ENCODE data around the gene SLC6A2. TPM values are rescaled to one million over a fixed set of nuclear protein-coding genes. Genes with fewer than 3 reads are reported as not detected.

The SLC6A2 gene
- total and polyA plus RNA-seq, 2 experiments from 2014 or later, result 0.35 to 0.39 TPM

DNA sequence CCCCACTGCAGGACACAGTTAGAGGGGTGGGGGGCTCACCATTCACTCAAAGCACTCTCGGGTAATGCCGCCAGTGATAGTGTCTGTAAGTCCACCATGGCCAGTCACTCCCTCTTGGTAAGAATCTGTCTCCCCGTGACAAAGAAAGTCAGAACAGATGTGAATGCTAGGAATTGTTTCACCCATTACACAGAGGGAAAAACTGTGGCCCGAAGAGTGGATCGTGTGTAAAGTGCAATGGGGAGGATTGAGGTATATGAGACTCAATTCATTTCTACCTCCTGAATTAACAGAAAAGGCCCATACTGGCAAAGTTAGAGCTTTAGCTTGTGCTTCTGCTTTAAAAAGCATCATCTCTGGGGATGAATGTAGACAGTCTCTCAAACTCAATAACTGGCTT is 17.5 kb upstream of the SLC6A2 start:
- TF ChIP-seq, protein P1, sequence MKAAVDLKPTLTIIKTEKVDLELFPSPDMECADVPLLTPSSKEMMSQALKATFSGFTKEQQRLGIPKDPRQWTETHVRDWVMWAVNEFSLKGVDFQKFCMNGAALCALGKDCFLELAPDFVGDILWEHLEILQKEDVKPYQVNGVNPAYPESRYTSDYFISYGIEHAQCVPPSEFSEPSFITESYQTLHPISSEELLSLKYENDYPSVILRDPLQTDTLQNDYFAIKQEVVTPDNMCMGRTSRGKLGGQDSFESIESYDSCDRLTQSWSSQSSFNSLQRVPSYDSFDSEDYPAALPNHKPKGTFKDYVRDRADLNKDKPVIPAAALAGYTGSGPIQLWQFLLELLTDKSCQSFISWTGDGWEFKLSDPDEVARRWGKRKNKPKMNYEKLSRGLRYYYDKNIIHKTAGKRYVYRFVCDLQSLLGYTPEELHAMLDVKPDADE (IDR thresholded peaks at IDR 0.05), result no peak
- TF ChIP-seq STAT1 (IDR thresholded peaks at IDR 0.05; ENCODE audit: unreplicated experiment) (no peak), POLR2AphosphoS5 (IDR thresholded peaks at IDR 0.05; ENCODE audit: low read depth) (no peak), CREB1 (CRISPR knock-in tag; IDR thresholded peaks at IDR 0.05; ENCODE audit: low read depth) (no peak), EZH2 (IDR thresholded peaks at IDR 0.05; ENCODE audit: low read depth, unreplicated experiment) (no peak), NANOG (IDR thresholded peaks at IDR 0.05; ENCODE audit: borderline replicate concordance) (no peak)
- TF ChIP-seq, protein P2, sequence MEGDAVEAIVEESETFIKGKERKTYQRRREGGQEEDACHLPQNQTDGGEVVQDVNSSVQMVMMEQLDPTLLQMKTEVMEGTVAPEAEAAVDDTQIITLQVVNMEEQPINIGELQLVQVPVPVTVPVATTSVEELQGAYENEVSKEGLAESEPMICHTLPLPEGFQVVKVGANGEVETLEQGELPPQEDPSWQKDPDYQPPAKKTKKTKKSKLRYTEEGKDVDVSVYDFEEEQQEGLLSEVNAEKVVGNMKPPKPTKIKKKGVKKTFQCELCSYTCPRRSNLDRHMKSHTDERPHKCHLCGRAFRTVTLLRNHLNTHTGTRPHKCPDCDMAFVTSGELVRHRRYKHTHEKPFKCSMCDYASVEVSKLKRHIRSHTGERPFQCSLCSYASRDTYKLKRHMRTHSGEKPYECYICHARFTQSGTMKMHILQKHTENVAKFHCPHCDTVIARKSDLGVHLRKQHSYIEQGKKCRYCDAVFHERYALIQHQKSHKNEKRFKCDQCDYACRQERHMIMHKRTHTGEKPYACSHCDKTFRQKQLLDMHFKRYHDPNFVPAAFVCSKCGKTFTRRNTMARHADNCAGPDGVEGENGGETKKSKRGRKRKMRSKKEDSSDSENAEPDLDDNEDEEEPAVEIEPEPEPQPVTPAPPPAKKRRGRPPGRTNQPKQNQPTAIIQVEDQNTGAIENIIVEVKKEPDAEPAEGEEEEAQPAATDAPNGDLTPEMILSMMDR (conservative IDR thresholded peaks at IDR 0.05; ENCODE audit: low read depth in 2 of 2), result no peak
- TF ChIP-seq, protein P3, sequence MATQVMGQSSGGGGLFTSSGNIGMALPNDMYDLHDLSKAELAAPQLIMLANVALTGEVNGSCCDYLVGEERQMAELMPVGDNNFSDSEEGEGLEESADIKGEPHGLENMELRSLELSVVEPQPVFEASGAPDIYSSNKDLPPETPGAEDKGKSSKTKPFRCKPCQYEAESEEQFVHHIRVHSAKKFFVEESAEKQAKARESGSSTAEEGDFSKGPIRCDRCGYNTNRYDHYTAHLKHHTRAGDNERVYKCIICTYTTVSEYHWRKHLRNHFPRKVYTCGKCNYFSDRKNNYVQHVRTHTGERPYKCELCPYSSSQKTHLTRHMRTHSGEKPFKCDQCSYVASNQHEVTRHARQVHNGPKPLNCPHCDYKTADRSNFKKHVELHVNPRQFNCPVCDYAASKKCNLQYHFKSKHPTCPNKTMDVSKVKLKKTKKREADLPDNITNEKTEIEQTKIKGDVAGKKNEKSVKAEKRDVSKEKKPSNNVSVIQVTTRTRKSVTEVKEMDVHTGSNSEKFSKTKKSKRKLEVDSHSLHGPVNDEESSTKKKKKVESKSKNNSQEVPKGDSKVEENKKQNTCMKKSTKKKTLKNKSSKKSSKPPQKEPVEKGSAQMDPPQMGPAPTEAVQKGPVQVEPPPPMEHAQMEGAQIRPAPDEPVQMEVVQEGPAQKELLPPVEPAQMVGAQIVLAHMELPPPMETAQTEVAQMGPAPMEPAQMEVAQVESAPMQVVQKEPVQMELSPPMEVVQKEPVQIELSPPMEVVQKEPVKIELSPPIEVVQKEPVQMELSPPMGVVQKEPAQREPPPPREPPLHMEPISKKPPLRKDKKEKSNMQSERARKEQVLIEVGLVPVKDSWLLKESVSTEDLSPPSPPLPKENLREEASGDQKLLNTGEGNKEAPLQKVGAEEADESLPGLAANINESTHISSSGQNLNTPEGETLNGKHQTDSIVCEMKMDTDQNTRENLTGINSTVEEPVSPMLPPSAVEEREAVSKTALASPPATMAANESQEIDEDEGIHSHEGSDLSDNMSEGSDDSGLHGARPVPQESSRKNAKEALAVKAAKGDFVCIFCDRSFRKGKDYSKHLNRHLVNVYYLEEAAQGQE (IDR thresholded peaks at IDR 0.05; ENCODE audit: unreplicated experiment), result no peak
- Histone ChIP-seq H3K4me3 (no peak overlapping the region), H3K27me3 (ENCODE audit: insufficient read depth) (no peaks in the 10 kb centered on the region), H3K79me2 (replicated peaks; ENCODE audit: insufficient read depth) (no peaks in the 10 kb centered on the region), H3K27ac (ENCODE audit: low read depth) (no peak overlapping the region), H3K4me2 (no peak overlapping the region), H3F3A (replicated peaks; ENCODE audit: low read depth) (no peaks in the 10 kb centered on the region), H3K36me3 (ENCODE audit: insufficient read depth) (no peaks in the 10 kb centered on the region; the same call in 1 of the 2 replicates), H3K9me2 (ENCODE audit: insufficient read depth) (peaks cover 5% of the 10 kb centered on the region; the same call in 1 of the 2 replicates), H3K4me1 (ENCODE audit: insufficient read depth) (no peaks in the 10 kb centered on the region), H2AFZ (no peak overlapping the region), H4K20me1 (replicated peaks; ENCODE audit: insufficient read depth) (no peaks in the 10 kb centered on the region)
- Mint-ChIP-seq H3K4me3 (no peak overlapping the region), H3K36me3 (ENCODE audit: low read depth) (no peaks in the 10 kb centered on the region), H3K27ac (no peak overlapping the region), H3K27me3 (ENCODE audit: insufficient read depth, low read depth, poor library complexity) (peaks cover 8% of the 10 kb centered on the region), H3K9me3 (no peaks in the 10 kb centered on the region), H3K4me1 (peaks cover 4% of the 10 kb centered on the region; the same call in 1 of the 3 replicates)
- DNase-seq (ENCODE audit: low spot score), result no peak
- ATAC-seq, result no peak

DNA sequence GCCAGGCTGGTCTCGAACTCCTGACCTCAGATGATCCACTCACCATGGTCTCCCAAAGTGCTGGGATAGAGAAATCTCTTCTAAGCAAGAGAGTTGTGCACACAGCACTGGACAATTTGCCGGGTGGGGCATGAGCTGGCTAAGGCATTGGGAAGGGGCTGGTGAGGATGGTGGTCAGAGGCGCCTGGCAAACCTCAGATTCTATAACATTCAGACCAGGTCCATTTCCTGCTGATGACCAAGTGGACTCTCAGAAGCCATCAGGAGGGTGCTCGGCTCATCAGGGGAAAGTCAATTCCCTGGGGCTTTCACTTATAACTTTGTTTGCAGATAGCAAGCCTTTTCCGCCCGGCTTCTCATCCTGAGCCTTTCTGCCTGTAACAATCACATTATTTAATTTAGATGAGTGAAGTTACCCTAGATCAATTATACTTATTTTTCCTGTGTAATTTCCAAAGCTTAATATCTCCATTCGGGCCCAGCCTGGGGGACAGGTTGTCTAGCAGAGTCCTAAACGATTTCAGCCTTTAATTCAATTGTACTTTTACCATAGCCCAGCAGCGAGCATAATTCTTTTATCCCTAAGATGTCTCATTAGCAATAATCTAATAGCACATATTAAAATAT is 15.0 kb upstream of the SLC6A2 start:
- no peak overlapping the region for H3K4me3 ChIP-seq
- no peaks in the 10 kb centered on the region for H4K20me1 ChIP-seq (replicated peaks; ENCODE audit: insufficient read depth)
- DNase-seq (ENCODE audit: low spot score) (no peak), ATAC-seq (no peak)
- no peaks in the 10 kb centered on the region for H3F3A ChIP-seq (replicated peaks; ENCODE audit: low read depth)
- Mint-ChIP-seq H3K27me3 (ENCODE audit: insufficient read depth, low read depth, poor library complexity) (peaks cover 13% of the 10 kb centered on the region), H3K27ac (no peak overlapping the region), H3K36me3 (ENCODE audit: low read depth) (no peaks in the 10 kb centered on the region), H3K4me3 (no peak overlapping the region), H3K9me3 (no peaks in the 10 kb centered on the region), H3K4me1 (peaks cover 4% of the 10 kb centered on the region; the same call in 1 of the 3 replicates)
- H3K27me3 ChIP-seq (ENCODE audit: insufficient read depth), result no peaks in the 10 kb centered on the region
- H2AFZ ChIP-seq, result no peak overlapping the region
- H3K4me1 ChIP-seq (ENCODE audit: insufficient read depth), result no peaks in the 10 kb centered on the region
- H3K36me3 ChIP-seq (ENCODE audit: insufficient read depth), result no peaks in the 10 kb centered on the region
- H3K4me2 ChIP-seq, result no peak overlapping the region
- H3K79me2 ChIP-seq (replicated peaks; ENCODE audit: insufficient read depth), result no peaks in the 10 kb centered on the region
- H3K27ac ChIP-seq (ENCODE audit: low read depth), result no peak overlapping the region
- H3K9me2 ChIP-seq (ENCODE audit: insufficient read depth), result no peaks in the 10 kb centered on the region
- no peak for TF ChIP-seq EZH2 (IDR thresholded peaks at IDR 0.05; ENCODE audit: low read depth, unreplicated experiment)
- TF ChIP-seq, protein P4, sequence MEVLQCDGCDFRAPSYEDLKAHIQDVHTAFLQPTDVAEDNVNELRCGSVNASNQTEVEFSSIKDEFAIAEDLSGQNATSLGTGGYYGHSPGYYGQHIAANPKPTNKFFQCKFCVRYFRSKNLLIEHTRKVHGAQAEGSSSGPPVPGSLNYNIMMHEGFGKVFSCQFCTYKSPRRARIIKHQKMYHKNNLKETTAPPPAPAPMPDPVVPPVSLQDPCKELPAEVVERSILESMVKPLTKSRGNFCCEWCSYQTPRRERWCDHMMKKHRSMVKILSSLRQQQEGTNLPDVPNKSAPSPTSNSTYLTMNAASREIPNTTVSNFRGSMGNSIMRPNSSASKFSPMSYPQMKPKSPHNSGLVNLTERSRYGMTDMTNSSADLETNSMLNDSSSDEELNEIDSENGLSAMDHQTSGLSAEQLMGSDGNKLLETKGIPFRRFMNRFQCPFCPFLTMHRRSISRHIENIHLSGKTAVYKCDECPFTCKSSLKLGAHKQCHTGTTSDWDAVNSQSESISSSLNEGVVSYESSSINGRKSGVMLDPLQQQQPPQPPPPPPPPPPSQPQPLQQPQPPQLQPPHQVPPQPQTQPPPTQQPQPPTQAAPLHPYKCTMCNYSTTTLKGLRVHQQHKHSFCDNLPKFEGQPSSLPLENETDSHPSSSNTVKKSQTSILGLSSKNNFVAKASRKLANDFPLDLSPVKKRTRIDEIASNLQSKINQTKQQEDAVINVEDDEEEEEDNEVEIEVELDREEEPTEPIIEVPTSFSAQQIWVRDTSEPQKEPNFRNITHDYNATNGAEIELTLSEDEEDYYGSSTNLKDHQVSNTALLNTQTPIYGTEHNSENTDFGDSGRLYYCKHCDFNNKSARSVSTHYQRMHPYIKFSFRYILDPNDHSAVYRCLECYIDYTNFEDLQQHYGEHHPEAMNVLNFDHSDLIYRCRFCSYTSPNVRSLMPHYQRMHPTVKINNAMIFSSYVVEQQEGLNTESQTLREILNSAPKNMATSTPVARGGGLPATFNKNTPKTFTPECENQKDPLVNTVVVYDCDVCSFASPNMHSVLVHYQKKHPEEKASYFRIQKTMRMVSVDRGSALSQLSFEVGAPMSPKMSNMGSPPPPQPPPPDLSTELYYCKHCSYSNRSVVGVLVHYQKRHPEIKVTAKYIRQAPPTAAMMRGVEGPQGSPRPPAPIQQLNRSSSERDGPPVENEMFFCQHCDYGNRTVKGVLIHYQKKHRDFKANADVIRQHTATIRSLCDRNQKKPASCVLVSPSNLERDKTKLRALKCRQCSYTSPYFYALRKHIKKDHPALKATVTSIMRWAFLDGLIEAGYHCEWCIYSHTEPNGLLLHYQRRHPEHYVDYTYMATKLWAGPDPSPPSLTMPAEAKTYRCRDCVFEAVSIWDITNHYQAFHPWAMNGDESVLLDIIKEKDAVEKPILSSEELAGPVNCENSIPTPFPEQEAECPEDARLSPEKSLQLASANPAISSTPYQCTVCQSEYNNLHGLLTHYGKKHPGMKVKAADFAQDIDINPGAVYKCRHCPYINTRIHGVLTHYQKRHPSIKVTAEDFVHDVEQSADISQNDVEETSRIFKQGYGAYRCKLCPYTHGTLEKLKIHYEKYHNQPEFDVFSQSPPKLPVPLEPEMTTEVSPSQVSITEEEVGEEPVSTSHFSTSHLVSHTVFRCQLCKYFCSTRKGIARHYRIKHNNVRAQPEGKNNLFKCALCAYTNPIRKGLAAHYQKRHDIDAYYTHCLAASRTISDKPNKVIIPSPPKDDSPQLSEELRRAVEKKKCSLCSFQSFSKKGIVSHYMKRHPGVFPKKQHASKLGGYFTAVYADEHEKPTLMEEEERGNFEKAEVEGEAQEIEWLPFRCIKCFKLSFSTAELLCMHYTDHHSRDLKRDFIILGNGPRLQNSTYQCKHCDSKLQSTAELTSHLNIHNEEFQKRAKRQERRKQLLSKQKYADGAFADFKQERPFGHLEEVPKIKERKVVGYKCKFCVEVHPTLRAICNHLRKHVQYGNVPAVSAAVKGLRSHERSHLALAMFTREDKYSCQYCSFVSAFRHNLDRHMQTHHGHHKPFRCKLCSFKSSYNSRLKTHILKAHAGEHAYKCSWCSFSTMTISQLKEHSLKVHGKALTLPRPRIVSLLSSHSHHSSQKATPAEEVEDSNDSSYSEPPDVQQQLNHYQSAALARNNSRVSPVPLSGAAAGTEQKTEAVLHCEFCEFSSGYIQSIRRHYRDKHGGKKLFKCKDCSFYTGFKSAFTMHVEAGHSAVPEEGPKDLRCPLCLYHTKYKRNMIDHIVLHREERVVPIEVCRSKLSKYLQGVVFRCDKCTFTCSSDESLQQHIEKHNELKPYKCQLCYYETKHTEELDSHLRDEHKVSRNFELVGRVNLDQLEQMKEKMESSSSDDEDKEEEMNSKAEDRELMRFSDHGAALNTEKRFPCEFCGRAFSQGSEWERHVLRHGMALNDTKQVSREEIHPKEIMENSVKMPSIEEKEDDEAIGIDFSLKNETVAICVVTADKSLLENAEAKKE (CRISPR knock-in tag; IDR thresholded peaks at IDR 0.05), result no peak
